ENCODE measurements around the gene MIOS. TPM values are rescaled to one million over a fixed set of nuclear protein-coding genes. Genes with fewer than 3 reads are reported as not detected.

The MIOS gene
- total and polyA plus RNA-seq, 8 donors = 8.1 to 27.2 (median 18.7) TPM

DNA sequence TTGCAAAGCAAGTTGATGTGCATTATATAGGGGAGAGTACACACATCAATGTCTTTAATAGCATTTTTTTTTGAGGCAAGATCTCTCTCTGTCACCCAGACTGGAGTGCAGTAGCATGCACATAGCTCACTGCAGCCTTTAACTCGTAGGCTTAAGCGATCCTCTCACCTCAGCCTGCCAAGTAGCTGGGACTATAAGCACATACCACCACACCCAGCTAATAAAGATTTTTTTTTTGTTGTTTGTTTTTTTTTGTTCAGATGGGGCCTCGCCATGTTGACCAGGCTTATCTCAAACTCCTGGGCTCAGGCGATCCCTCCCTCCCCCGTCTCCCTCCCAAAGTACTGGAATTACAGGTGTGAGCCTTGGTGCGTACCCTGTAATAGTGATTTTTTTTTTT is 75.4 kb downstream of the MIOS start:
- Histone ChIP-seq H3K27me3 (no peaks in the 10 kb centered on the region), H3K36me3 (no peaks in the 10 kb centered on the region), H3K9me3 (no peaks in the 10 kb centered on the region), H3K27ac (peak overlapping the region in 2 of 4 donors; percentile 93 to 94), H3K4me1 (peaks cover 0 to 9% (median 4%) of the 10 kb centered on the region in 3 donors), H3K4me3 (peak overlapping the region in 3 of 4 donors; percentile 79 to 85 (median 83))
- TF ChIP-seq, protein P1, sequence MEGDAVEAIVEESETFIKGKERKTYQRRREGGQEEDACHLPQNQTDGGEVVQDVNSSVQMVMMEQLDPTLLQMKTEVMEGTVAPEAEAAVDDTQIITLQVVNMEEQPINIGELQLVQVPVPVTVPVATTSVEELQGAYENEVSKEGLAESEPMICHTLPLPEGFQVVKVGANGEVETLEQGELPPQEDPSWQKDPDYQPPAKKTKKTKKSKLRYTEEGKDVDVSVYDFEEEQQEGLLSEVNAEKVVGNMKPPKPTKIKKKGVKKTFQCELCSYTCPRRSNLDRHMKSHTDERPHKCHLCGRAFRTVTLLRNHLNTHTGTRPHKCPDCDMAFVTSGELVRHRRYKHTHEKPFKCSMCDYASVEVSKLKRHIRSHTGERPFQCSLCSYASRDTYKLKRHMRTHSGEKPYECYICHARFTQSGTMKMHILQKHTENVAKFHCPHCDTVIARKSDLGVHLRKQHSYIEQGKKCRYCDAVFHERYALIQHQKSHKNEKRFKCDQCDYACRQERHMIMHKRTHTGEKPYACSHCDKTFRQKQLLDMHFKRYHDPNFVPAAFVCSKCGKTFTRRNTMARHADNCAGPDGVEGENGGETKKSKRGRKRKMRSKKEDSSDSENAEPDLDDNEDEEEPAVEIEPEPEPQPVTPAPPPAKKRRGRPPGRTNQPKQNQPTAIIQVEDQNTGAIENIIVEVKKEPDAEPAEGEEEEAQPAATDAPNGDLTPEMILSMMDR (IDR thresholded peaks at IDR 0.05) = no peak
- intact Hi-C loops (cut with DNase I) = no loop called here
- ATAC-seq = peak in 3 of 4 donors; percentile 4 to 7 (median 5)
- no peak for FAIRE-seq
- 15 to 16% methylated on average over 6 of the region's 6 CpGs for WGBS, 2 donors
- peak in 3 of 6 donors; percentile 19 to 44 (median 26) for DNase-seq

DNA sequence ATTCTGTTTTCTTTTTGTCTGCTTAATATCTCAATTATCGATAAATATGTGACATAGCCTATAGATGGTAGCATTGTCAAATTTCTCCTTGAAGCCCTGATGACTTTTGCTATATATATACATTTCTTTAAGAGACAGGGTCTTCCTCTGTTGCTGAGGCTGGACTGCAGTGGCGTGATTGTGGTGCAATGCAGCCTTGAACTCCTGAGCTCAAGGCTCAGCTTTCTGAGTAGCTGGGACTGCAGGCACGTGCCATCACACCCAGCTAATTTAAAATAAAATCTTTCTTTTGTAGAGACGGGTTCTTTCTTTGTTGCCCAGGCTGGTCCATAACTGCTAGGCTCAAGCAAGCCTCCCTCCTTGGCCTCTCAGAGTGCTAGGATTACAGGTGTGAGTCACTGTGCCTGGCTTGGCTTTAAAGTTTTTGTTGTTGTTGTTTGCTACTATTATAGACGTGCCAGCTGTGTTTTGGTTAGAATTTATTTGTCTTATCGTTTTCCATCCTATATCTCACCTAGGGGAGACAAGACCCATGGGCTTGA is 80.9 kb downstream of the MIOS start:
- Histone ChIP-seq H3K27me3 (no peaks in the 10 kb centered on the region), H3K9me3 (no peaks in the 10 kb centered on the region), H3K36me3 (no peaks in the 10 kb centered on the region), H3K4me1 (peaks cover 0 to 6% (median 3%) of the 10 kb centered on the region in 3 donors), H3K27ac (no peak overlapping the region), H3K4me3 (no peak overlapping the region)
- DNase-seq (no peak), ATAC-seq (peak in 1 of 4 donors; percentile 15), FAIRE-seq (no peak)
- TF ChIP-seq, protein P1 (IDR thresholded peaks at IDR 0.05) = no peak
- intact Hi-C loops (cut with DNase I) = no loop called here
- 58 to 64% methylated on average over 6 of the region's 6 CpGs for WGBS, 2 donors

GRCh38 chr7:7650682-7651206 is 84.1 kb downstream of the MIOS start:
- ATAC-seq = no peak
- H3K4me3 ChIP-seq = no peak overlapping the region
- 83 to 84% methylated on average over 2 of the region's 2 CpGs for WGBS, 2 donors

DNA sequence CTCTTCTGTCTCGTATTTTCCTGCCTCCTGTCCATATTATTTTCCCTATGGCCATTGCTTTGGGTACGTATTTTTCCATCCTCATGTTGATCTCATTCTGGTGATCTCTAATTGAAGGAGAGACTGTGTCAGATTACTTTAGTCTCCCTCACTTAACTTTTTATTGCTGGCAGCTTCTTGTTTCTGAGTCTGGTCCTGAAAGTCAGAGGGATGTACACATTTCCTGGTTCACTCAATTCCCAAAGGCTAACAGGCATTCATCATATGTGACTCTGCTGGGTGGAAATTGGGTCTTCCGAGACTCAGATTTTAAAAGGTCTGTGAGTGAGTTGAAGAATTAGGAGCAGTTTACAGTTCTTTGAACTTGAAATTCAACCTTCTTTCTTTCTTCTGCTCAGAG is 84.8 kb downstream of the MIOS start:
- no peak overlapping the region for H3K27ac ChIP-seq
- no peak for FAIRE-seq
- no peaks in the 10 kb centered on the region for H3K9me3 ChIP-seq
- 62 to 75% methylated on average over 3 of the region's 3 CpGs for WGBS, 2 donors
- intact Hi-C loops (cut with DNase I) = no loop called here
- no peak for DNase-seq
- no peak for ATAC-seq
- no peaks in the 10 kb centered on the region for H3K36me3 ChIP-seq
- H3K4me1 ChIP-seq = peaks cover 0 to 6% (median 0%) of the 10 kb centered on the region in 3 donors
- no peak overlapping the region for H3K4me3 ChIP-seq
- H3K27me3 ChIP-seq = no peaks in the 10 kb centered on the region
- TF ChIP-seq, protein P1 (IDR thresholded peaks at IDR 0.05) = no peak

More at GRCh38 chr7:7650682-7651206, 84.1 kb downstream of the MIOS start:
- Histone ChIP-seq H3K27ac (no peak overlapping the region), H3K9me3 (no peaks in the 10 kb centered on the region), H3K4me1 (peaks cover 0 to 6% (median 0%) of the 10 kb centered on the region in 3 donors), H3K36me3 (no peaks in the 10 kb centered on the region), H3K27me3 (no peaks in the 10 kb centered on the region)
- FAIRE-seq = no peak
- DNase-seq = no peak
- intact Hi-C loops (cut with DNase I) = no loop called here
- TF ChIP-seq, protein P1 (IDR thresholded peaks at IDR 0.05) = no peak

Measured in pancreas (tissue), 10 donors.